A549 treated with Mapracorat at 1 μM for 4 hours (cell line): ENCODE data around the gene CXCL1. TPM values are rescaled to one million over a fixed set of nuclear protein-coding genes. Genes with fewer than 3 reads are reported as not detected.

ENCODE experiments used
- total RNA-seq: library from RNA; stranded (reverse); fragments of 200-300 nt; extraction: Qiagen RNA extraction; gene quantifications from 5 replicates; pipeline ENCODE4 v1.2.3, GENCODE V29; 2022

The CXCL1 gene
- 6.0 to 8.7 TPM (median 7.9 TPM) in 5 replicates for total RNA-seq

DNA sequence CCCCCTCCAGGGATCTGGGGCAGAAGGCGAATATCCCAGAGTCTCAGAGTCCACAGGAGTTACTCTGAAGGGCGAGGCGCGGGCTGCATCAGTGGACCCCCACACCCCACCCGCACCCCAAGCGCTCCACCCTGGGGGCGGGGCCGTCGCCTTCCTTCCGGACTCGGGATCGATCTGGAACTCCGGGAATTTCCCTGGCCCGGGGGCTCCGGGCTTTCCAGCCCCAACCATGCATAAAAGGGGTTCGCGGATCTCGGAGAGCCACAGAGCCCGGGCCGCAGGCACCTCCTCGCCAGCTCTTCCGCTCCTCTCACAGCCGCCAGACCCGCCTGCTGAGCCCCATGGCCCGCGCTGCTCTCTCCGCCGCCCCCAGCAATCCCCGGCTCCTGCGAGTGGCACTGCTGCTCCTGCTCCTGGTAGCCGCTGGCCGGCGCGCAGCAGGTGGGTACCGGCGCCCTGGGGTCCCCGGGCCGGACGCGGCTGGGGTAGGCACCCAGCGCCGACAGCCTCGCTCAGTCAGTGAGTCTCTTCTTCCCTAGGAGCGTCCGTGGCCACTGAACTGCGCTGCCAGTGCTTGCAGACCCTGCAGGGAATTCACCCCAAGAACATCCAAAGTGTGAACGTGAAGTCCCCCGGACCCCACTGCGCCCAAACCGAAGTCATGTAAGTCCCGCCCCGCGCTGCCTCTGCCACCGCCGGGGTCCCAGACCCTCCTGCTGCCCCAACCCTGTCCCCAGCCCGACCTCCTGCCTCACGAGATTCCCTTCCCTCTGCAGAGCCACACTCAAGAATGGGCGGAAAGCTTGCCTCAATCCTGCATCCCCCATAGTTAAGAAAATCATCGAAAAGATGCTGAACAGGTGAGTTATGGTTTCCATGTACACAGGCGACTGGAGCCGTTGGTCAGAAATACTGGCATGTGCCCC lies at the start of gene CXCL1:
TSS of gene CXCL1 (plus strand) at position 264 of the 926 bp plus-strand sequence. CDS start at position 342, 78 bp downstream.

DNA sequence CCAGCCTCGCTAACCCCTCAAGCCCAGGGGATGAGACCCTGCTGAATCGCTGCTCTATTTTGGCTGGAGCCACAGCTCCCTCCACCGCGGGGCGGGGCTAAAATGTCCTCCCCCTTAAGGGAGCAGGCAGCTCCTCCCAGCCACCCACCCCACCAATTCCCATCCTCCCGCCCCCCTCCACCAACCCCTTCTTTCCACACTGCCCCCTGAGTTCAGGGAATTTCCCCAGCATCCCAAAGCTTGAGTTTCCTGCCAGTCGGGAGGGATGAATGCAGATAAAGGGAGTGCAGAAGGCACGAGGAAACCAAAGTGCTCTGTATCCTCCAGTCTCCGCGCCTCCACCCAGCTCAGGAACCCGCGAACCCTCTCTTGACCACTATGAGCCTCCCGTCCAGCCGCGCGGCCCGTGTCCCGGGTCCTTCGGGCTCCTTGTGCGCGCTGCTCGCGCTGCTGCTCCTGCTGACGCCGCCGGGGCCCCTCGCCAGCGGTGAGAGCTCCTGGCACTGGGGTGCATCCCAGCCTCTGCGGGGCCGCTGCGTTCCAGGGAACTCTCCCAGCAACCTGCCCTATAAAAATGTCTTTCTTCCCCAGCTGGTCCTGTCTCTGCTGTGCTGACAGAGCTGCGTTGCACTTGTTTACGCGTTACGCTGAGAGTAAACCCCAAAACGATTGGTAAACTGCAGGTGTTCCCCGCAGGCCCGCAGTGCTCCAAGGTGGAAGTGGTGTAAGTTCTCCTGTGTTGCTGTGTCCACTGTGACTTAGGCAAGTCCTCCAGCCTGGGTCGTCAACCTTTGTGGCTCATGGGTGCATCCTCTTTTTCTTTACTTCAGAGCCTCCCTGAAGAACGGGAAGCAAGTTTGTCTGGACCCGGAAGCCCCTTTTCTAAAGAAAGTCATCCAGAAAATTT lies 32.6 kb upstream of the CXCL1 start, which contains the start of gene CXCL6:
TSS of gene CXCL6 (plus strand) at position 306 of the 907 bp plus-strand sequence. CDS start at position 379, 73 bp downstream.

DNA sequence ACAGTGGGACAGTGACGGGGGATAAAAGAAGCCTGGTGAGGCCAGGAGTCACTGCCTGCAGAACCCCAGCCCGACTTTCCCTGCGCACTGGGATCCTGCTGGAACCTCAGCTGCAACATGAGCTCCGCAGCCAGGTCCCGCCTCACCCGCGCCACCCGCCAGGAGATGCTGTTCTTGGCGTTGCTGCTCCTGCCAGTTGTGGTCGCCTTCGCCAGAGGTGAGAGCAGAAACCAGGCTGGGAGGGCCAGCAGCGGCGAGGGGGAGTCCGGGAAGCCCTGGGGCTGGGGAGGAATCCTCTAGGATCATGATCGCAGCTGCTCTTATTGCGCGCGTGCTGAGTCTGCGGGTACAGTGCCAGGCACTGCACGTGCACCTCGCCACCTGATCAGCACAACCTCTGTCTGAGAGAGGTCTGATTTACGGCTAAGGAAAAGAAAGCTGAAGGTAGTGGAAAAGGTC lies 15.9 kb upstream of the CXCL1 start, which contains the start of gene PF4V1:
TSS of gene PF4V1 (plus strand) at position 51 of the 459 bp plus-strand sequence. CDS start at position 118, 67 bp downstream.

Other genes starting within 250 kb of the CXCL1 start
- 0.52 to 1.0 TPM (median 0.88 TPM) in 5 replicates for gene RASSF6, start 249.0 kb upstream of the CXCL1 start, total RNA-seq
- gene CXCL8, start 128.8 kb upstream of the CXCL1 start, total RNA-seq, result 5.2 to 15.3 TPM (median 9.0 TPM) in 5 replicates
- gene CXCL6, start 32.7 kb upstream of the CXCL1 start, total RNA-seq, result not detected in 5 replicates
- not detected in 5 replicates for gene PF4V1, start 16.1 kb upstream of the CXCL1 start, total RNA-seq
- gene PF4, start 112.6 kb downstream of the CXCL1 start, total RNA-seq, result 0.72 to 1.2 TPM (median 1.1 TPM) in 5 replicates
- 0.21 TPM in 1 of 5 replicates, not detected in the others for gene PPBP, start 118.8 kb downstream of the CXCL1 start, total RNA-seq
- gene CXCL5, start 129.3 kb downstream of the CXCL1 start, total RNA-seq, result 31.9 to 38.4 TPM (median 35.3 TPM) in 5 replicates
- gene CXCL3, start 169.3 kb downstream of the CXCL1 start, total RNA-seq, result 2.8 to 4.8 TPM (median 4.3 TPM) in 5 replicates
- 10.9 to 15.4 TPM (median 15.0 TPM) in 5 replicates for gene CXCL2, start 229.8 kb downstream of the CXCL1 start, total RNA-seq